Tibial artery (tissue), 4 donors: Measurements from ENCODE around the gene HUNK.
"Not testable (repeated sequence)": the region's sequence is repeated elsewhere in the genome, so short reads cannot be mapped to it uniquely, and the experiment has no call there.

ENCODE experiments used
- DNase-seq, 2 donors: peaks; one replicate each; pipeline ENCODE4 v3.0.0-alpha.2; 2019
- H3K27ac ChIP-seq, 2 donors: fragments of 200-600 bp; sonication (generic) in 1 of 2; 1 replicate in 1 of 2; 2 replicates in 1 of 2; pipeline ENCODE4 v1.5.1; 2018 to 2019; ENCODE audit warnings: mild to moderate bottlenecking in 1 of 2
- H3K27me3 ChIP-seq, 2 donors: fragments of 200-600 bp; sonication (generic) in 1 of 2; one replicate each; pipeline versions ENCODE4 v1.5.1 to v1.6.0; 2016 to 2019
- H3K36me3 ChIP-seq, 3 donors: fragments of 200-600 bp; sonication (generic) in 2 of 3; one replicate each; pipeline ENCODE4 v1.5.1; 2016 to 2019; ENCODE audit warnings: mild to moderate bottlenecking in 2 of 3
- H3K4me1 ChIP-seq, 4 donors: fragments of 200-600 bp; sonication (generic) in 2 of 4; 1 replicate in 3 of 4; 2 replicates in 1 of 4; pipeline ENCODE4 v1.5.1; 2016 to 2019
- H3K4me3 ChIP-seq, 2 donors: fragments of 200-600 bp; sonication (generic) in 1 of 2; 1 replicate in 1 of 2; 2 replicates in 1 of 2; pipeline ENCODE4 v1.5.1; 2018 to 2019; ENCODE audit warnings: mild to moderate bottlenecking in 2 of 2
- H3K9me3 ChIP-seq, 3 donors: fragments of 200-600 bp; sonication (generic) in 1 of 3; one replicate each; pipeline ENCODE4 v1.5.1; 2016 to 2019
- intact Hi-C: fragments of 100-400 bp; cut with DNase I; formaldehyde crosslinking; loops from one replicate; pipeline ENCODE4 v1.15.0; 2023; ENCODE audit warnings: low total_unique reads
- TF ChIP-seq, protein P1 (sequence below), 2 experiments: fragments of 200-600 bp in 1 of 2; fragments of 450-650 bp in 1 of 2; IDR thresholded peaks; one replicate each; pipeline ENCODE4 v1.5.1; 2017 to 2019; ENCODE audit warnings: antibody characterized with exemption in 2 of 2, mild to moderate bottlenecking in 1 of 2, moderate library complexity in 1 of 2

HUNK gene

DNA sequence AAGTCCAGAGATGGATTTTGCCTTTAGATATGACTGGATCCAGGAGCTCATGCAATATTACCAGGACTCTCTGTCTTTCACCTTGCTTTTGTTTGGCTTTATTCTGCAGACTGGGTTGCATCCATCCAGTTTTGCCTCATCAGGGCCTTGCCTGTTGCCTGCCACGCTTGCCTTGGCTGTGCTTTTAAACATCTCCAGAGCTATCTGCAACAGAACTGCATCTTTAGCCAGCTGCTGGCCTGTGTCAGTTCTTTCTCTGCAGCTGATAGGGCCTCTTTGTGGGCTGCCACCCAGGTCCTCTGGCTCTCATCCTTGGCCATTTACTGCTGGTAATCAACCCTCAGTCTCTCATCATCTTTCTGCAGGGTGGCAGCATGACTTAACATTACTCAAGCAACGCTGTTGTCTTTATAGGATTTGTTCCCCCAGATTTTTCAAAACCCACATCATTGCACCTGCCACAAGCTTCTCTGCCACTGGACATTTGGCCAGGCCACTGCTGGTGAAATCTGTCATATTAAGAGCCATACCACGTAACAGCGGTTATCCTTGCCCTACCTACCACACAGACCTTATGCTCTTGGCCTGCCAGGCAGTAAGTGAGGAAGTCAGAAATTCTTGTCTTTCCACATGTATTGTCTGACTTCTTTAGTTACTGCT lies 24.4 kb upstream of the HUNK start:
- no peak for DNase-seq
- H3K27ac ChIP-seq: no peak overlapping the region

DNA sequence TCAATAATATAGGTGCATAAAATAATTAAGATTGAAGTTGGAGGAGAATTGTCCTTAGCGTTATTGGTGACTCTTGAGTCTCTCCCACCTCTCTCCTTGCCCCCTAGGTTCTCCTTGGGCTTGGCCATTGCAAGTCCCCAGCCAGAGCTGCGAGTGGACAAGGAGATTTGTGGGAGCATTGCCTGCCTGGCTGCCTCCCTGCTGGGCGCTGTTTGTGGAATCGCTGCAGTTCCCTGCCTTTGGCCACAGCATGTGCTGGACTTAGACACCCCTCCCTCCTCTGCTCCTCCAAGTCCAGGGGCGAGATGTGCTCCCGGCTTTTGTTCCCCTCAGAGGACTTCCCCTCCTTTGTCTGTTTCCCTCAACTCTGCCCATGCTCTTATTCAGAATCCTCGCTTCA lies 21.9 kb upstream of the HUNK start:
- H3K4me3 ChIP-seq: no peak overlapping the region
- no peaks in the 10 kb centered on the region for H3K36me3 ChIP-seq
- no peak overlapping the region for H3K27ac ChIP-seq
- intact Hi-C loops: no loop called here
- H3K27me3 ChIP-seq: peaks cover 0 to 5% of the 10 kb centered on the region in 2 donors
- TF ChIP-seq, protein P1, sequence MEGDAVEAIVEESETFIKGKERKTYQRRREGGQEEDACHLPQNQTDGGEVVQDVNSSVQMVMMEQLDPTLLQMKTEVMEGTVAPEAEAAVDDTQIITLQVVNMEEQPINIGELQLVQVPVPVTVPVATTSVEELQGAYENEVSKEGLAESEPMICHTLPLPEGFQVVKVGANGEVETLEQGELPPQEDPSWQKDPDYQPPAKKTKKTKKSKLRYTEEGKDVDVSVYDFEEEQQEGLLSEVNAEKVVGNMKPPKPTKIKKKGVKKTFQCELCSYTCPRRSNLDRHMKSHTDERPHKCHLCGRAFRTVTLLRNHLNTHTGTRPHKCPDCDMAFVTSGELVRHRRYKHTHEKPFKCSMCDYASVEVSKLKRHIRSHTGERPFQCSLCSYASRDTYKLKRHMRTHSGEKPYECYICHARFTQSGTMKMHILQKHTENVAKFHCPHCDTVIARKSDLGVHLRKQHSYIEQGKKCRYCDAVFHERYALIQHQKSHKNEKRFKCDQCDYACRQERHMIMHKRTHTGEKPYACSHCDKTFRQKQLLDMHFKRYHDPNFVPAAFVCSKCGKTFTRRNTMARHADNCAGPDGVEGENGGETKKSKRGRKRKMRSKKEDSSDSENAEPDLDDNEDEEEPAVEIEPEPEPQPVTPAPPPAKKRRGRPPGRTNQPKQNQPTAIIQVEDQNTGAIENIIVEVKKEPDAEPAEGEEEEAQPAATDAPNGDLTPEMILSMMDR (IDR thresholded peaks at IDR 0.05): no peak
- H3K9me3 ChIP-seq: no peaks in the 10 kb centered on the region
- no peaks in the 10 kb centered on the region for H3K4me1 ChIP-seq
- DNase-seq: no peak

More for the DNA sequence above, 24.4 kb upstream of the HUNK start:
- H3K36me3 ChIP-seq: no peaks in the 10 kb centered on the region
- intact Hi-C loops: no loop called here
- no peaks in the 10 kb centered on the region for H3K4me1 ChIP-seq
- H3K4me3 ChIP-seq: no peak overlapping the region
- TF ChIP-seq, protein P1 (IDR thresholded peaks at IDR 0.05): no peak
- no peaks in the 10 kb centered on the region for H3K9me3 ChIP-seq
- peaks cover 0 to 5% of the 10 kb centered on the region in 2 donors for H3K27me3 ChIP-seq

- no peak for DNase-seq
These were observed 17.6 kb upstream of the HUNK start for GRCh38 chr21:31855180-31855579.

DNA sequence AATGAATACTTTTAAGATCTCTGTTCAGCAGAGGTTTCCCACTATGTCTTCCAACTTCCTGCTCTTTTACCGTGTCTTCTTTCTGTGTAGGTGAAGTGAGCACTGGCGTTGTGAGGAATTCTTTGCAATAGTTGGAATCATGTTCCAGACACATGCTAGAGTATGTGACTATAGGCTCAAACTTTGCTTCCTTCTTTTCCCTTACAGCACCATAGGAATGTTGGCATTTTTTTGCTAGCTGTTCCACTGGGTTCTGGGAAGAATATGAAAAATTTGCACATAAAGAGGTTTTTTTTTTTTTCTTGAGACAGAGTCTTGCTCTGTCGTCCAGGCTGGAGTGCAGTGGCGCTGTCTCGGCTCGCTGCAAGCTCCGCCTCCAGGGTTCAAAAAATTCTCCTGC lies 15.7 kb upstream of the HUNK start:
- Histone ChIP-seq H3K36me3 (no peaks in the 10 kb centered on the region), H3K27me3 (peaks cover 0 to 8% of the 10 kb centered on the region in 2 donors), H3K4me1 (no peaks in the 10 kb centered on the region), H3K4me3 (no peak overlapping the region), H3K9me3 (no peaks in the 10 kb centered on the region), H3K27ac (no peak overlapping the region)
- no peak for DNase-seq
- TF ChIP-seq, protein P1 (IDR thresholded peaks at IDR 0.05): no peak
- intact Hi-C loops: no loop called here

More at GRCh38 chr21:31855180-31855579, 17.6 kb upstream of the HUNK start:
- Histone ChIP-seq H3K36me3 (no peaks in the 10 kb centered on the region), H3K4me1 (no peaks in the 10 kb centered on the region), H3K27ac (no peak overlapping the region), H3K27me3 (peaks cover 0 to 3% of the 10 kb centered on the region in 2 donors), H3K4me3 (no peak overlapping the region), H3K9me3 (no peaks in the 10 kb centered on the region)
- TF ChIP-seq, protein P1 (IDR thresholded peaks at IDR 0.05): no peak
- intact Hi-C loops: no loop called here

GRCh38 chr21:31857631-31858030 lies 15.2 kb upstream of the HUNK start:
- DNase-seq, intact Hi-C loops: not testable (repeated sequence)

DNA sequence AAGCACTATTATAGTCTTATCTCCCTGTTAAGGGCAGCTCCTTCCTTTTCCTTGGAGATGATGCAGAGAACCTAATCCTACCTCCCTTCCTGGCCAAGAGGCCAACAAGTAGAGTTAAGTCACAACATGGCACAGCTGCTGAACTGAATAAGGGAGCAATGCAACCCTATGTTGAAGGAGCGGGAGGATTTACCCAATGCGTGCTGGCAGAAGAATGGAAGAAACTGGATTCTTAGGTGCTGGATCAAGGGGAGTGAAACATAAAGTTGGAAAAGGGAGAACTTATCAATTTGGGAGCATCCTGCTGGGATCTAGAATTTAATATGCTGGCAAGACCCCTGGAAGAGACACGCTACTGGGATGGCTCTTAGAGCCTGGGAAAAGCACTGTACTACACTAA lies 12.0 kb upstream of the HUNK start:
- intact Hi-C loops: no loop called here
- no peak for DNase-seq
- TF ChIP-seq, protein P1 (IDR thresholded peaks at IDR 0.05): no peak
- no peak overlapping the region for H3K27ac ChIP-seq
- H3K4me3 ChIP-seq: no peak overlapping the region
- no peaks in the 10 kb centered on the region for H3K9me3 ChIP-seq
- H3K36me3 ChIP-seq: no peaks in the 10 kb centered on the region
- H3K4me1 ChIP-seq: peaks cover 0 to 4% (median under 1%) of the 10 kb centered on the region in 4 donors
- peaks cover 0 to 12% of the 10 kb centered on the region in 2 donors for H3K27me3 ChIP-seq

More at GRCh38 chr21:31857631-31858030, 15.2 kb upstream of the HUNK start:
- H3K4me1 ChIP-seq, H3K4me3 ChIP-seq, H3K27ac ChIP-seq, H3K9me3 ChIP-seq, H3K36me3 ChIP-seq, H3K27me3 ChIP-seq: not testable (repeated sequence)
